ENCODE results near the gene RIN3. TPM values are rescaled to one million over a fixed set of nuclear protein-coding genes. Genes with fewer than 3 reads are reported as not detected.

RIN3 gene
- total RNA-seq, 1 experiment from 2014 or later: 10.9 TPM

DNA sequence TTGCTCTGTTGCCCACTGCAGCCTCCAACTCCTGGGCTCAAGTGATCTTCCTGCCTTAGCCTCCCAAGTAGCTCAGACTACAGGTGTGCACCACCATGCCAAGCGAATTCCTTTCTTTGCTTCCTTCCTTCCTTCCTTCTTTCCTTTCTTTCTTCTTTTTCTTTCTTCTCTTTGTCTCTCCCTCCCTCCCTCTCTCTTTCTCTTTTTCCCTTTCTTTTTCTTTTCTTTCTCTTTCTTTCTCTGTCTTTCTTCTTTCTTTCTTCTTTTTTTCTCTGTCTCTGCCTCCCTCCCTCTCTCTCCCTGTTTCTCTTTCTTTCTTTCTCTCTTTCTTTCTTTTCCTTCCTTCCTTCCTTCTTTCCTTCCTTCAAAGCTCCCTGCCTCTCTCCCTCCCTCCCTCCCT is 182.0 kb downstream of the RIN3 start:
- CTCF ChIA-PET: no interaction called here
- no peaks in the 10 kb centered on the region for H3K36me3 ChIP-seq (ENCODE audit: control insufficient read depth, insufficient read depth, low read length)
- DNase-seq (ENCODE audit: low read depth, low spot score): no peak
- peaks cover 4% of the 10 kb centered on the region; the same call in 1 of the 2 replicates for H3K4me1 ChIP-seq (ENCODE audit: control insufficient read depth, insufficient read depth, low read length)
- in situ Hi-C loops (cut with HindIII; ENCODE audit: low pct_unique_long_range_greater_than_20kb, low sequenced_read_pairs): no loop called here
- no peak for ATAC-seq
- no peaks in the 10 kb centered on the region for H3K27me3 ChIP-seq (ENCODE audit: control insufficient read depth, insufficient read depth, low read length)
- intact Hi-C loops (cut with micrococcal nuclease; ENCODE audit: unreplicated experiment): no loop called here
- POLR2A ChIA-PET: no interaction called here
- no peak overlapping the region for H3K4me3 ChIP-seq (ENCODE audit: low read depth in 2 of 2, low read length in 2 of 2)
- BruUV-seq (replicated peaks): no TSS peak
- H3K27ac ChIP-seq (ENCODE audit: low read length): no peak overlapping the region
- no peaks in the 10 kb centered on the region for H3K9me3 ChIP-seq (ENCODE audit: control insufficient read depth, insufficient read depth, low read depth, low read length)
- TF ChIP-seq POLR2AphosphoS5 (IDR thresholded peaks at IDR 0.05; ENCODE audit: low read depth, low read length): no peak
- TF ChIP-seq TCF7L2 (IDR thresholded peaks at IDR 0.05; ENCODE audit: low read depth, low read length): no peak
- no peak for TF ChIP-seq SIN3A (IDR thresholded peaks at IDR 0.05; ENCODE audit: borderline replicate concordance, insufficient read depth, low read depth, low read length)
- TF ChIP-seq, protein P1, sequence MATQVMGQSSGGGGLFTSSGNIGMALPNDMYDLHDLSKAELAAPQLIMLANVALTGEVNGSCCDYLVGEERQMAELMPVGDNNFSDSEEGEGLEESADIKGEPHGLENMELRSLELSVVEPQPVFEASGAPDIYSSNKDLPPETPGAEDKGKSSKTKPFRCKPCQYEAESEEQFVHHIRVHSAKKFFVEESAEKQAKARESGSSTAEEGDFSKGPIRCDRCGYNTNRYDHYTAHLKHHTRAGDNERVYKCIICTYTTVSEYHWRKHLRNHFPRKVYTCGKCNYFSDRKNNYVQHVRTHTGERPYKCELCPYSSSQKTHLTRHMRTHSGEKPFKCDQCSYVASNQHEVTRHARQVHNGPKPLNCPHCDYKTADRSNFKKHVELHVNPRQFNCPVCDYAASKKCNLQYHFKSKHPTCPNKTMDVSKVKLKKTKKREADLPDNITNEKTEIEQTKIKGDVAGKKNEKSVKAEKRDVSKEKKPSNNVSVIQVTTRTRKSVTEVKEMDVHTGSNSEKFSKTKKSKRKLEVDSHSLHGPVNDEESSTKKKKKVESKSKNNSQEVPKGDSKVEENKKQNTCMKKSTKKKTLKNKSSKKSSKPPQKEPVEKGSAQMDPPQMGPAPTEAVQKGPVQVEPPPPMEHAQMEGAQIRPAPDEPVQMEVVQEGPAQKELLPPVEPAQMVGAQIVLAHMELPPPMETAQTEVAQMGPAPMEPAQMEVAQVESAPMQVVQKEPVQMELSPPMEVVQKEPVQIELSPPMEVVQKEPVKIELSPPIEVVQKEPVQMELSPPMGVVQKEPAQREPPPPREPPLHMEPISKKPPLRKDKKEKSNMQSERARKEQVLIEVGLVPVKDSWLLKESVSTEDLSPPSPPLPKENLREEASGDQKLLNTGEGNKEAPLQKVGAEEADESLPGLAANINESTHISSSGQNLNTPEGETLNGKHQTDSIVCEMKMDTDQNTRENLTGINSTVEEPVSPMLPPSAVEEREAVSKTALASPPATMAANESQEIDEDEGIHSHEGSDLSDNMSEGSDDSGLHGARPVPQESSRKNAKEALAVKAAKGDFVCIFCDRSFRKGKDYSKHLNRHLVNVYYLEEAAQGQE (IDR thresholded peaks at IDR 0.05; ENCODE audit: insufficient read depth in 1 of 2, low read depth in 2 of 2, low read length in 1 of 2): no peak
- TF ChIP-seq, protein P2, sequence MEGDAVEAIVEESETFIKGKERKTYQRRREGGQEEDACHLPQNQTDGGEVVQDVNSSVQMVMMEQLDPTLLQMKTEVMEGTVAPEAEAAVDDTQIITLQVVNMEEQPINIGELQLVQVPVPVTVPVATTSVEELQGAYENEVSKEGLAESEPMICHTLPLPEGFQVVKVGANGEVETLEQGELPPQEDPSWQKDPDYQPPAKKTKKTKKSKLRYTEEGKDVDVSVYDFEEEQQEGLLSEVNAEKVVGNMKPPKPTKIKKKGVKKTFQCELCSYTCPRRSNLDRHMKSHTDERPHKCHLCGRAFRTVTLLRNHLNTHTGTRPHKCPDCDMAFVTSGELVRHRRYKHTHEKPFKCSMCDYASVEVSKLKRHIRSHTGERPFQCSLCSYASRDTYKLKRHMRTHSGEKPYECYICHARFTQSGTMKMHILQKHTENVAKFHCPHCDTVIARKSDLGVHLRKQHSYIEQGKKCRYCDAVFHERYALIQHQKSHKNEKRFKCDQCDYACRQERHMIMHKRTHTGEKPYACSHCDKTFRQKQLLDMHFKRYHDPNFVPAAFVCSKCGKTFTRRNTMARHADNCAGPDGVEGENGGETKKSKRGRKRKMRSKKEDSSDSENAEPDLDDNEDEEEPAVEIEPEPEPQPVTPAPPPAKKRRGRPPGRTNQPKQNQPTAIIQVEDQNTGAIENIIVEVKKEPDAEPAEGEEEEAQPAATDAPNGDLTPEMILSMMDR (IDR thresholded peaks at IDR 0.05): no peak

DNA sequence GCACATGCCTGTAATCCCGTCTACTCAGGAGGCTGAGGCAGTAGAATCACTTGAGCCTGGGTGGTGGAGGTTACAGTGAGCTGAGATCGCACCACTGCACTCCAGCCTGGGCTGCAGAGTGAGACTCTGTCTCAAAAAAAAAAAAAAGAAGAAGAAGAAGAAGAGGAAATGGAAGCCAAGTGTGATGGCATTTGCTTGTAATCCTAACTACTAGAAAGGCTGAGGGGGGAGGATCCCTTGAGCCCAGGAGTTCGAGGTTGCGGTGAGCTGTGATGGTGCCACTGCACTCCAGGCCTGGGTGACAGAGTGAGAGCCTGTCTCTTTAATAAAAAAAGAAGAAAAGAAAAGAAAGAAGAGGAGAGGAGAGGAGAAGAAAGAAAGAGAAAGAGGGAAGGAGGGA is 182.8 kb downstream of the RIN3 start:
- DNase-seq (ENCODE audit: low read depth, low spot score) (no peak), ATAC-seq (no peak)
- Histone ChIP-seq H3K36me3 (ENCODE audit: control insufficient read depth, insufficient read depth, low read length) (no peaks in the 10 kb centered on the region), H3K27me3 (ENCODE audit: control insufficient read depth, insufficient read depth, low read length) (no peaks in the 10 kb centered on the region), H3K4me1 (ENCODE audit: control insufficient read depth, insufficient read depth, low read length) (peaks cover 4% of the 10 kb centered on the region; the same call in 1 of the 2 replicates), H3K27ac (ENCODE audit: low read length) (no peak overlapping the region), H3K4me3 (ENCODE audit: low read depth in 2 of 2, low read length in 2 of 2) (no peak overlapping the region), H3K9me3 (ENCODE audit: control insufficient read depth, insufficient read depth, low read depth, low read length) (no peaks in the 10 kb centered on the region)
- TF ChIP-seq, protein P2 (IDR thresholded peaks at IDR 0.05): no peak
- no peak for TF ChIP-seq SIN3A (IDR thresholded peaks at IDR 0.05; ENCODE audit: borderline replicate concordance, insufficient read depth, low read depth, low read length)
- TF ChIP-seq TCF7L2 (IDR thresholded peaks at IDR 0.05; ENCODE audit: low read depth, low read length): no peak
- TF ChIP-seq, protein P1 (IDR thresholded peaks at IDR 0.05; ENCODE audit: insufficient read depth in 1 of 2, low read depth in 2 of 2, low read length in 1 of 2): no peak
- no peak for TF ChIP-seq POLR2AphosphoS5 (IDR thresholded peaks at IDR 0.05; ENCODE audit: low read depth, low read length)
- in situ Hi-C loops (cut with HindIII; ENCODE audit: low pct_unique_long_range_greater_than_20kb, low sequenced_read_pairs): no loop called here
- no TSS peak for BruUV-seq (replicated peaks)
- intact Hi-C loops (cut with micrococcal nuclease; ENCODE audit: unreplicated experiment): no loop called here
- ChIA-PET POLR2A (no interaction called here), CTCF (no interaction called here)

Measured in Panc1 (cell line).